ENCODE results near the gene CDX1.
A peak's percentile ranks its signal among the peaks of the same experiment; 100 is the strongest.

Gene CDX1

DNA sequence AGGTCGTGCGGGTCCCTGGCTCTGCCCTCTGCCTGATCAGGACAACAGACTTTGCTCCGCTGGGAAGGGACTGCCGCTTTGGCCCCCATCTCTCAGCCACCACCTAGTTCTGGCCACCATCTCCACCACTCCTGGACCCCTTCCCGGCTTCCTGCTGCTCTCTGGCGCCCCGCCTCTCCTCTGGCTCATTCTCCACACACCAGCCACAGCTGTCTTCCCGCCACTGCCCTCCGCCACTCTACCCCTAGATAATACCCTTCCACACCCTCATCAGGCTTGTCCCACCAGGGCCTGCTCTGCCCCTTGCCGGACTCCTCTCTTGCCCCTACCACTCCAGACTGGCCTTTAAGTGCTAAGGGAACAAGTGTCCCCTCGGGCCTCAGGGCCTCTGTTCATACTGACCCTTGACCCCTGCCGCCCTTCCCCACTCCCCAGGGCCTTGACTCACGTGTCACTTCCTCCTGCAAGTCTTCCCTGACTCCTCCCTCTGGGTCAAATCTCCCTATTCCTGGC is 3.0 kb upstream of the CDX1 start:
- no peak for DNase-seq (ENCODE audit: low read depth)

GRCh38 chr5:150164211-150164980 is 2.2 kb upstream of the CDX1 start:
- no peak for DNase-seq (ENCODE audit: low read depth)

- no peak for DNase-seq (ENCODE audit: low read depth)
Measured at GRCh38 chr5:150166037-150166649, 435 bp upstream of the CDX1 start.

GRCh38 chr5:150167512-150167850 is 903 bp downstream of the CDX1 start:
- DNase-seq (ENCODE audit: low read depth), result no peak

DNA sequence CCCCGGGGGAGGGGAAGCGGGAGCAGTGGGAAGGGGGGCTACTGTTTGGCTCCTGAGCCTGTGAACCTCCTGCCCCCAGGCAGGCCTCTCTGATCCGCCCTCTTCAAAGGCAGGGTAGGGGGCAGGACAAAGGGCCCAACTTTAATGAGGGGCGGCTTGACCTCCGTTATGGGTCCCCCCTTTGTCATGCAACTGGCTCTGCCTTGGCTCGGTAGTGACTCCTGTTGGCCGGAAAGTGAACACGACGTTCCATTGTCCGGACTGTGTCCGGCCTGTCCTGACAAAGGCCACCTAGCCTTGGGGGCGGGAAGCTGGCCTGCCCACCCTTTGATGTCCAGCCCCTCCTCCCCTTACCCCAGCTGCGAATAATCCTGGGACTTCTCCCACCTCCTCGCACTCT is 1.3 kb downstream of the CDX1 start:
- DNase-seq (ENCODE audit: low read depth), result no peak

DNA sequence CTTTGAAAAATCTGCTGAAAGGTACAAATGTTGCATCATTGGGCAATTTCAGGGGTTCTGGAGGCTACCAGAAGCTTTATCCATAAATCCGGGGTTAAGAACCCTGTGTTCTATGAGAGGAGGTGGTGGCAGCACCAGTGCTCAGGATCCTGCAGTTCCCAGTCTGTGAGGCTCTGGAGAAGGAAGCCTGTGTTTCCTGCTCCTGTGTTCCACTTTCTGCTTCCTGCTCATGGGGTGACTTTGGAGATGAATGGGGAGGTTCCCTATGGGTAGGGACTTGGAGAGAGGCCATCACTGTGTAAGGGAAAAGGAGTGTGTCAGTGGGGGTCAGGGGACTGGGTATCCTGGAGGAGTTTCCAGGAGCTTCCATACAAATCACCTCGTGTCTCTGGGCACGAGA is 2.3 kb downstream of the CDX1 start:
- DNase-seq (ENCODE audit: low read depth), result no peak

DNA sequence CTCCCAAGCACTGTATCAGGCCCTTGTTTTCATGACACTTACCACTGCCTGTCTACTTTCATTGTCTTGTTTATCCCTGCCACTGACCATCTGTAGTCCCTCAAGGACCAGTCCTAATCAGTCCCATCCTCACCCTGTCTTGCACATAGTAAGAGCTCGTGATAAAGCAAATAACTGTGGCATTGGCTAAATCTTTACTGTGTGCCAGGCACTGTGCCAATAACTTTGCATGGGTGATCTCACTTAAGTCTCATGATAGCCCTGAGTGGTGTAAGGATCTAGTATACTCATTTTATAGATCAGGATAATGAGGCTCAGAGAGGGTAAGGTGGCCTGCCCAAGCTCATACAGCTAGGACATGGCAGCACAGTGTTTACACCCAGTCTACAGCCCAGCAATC is 5.6 kb downstream of the CDX1 start:
- peak; percentile 34 for DNase-seq (ENCODE audit: low read depth)

- DNase-seq (ENCODE audit: low read depth), result no peak
Measured at GRCh38 chr5:150172556-150172955, 6.0 kb downstream of the CDX1 start.

- no peak for DNase-seq (ENCODE audit: low read depth)
Measured at GRCh38 chr5:150173161-150173560, 6.6 kb downstream of the CDX1 start.

GRCh38 chr5:150174285-150174684 is 7.7 kb downstream of the CDX1 start:
- no peak for DNase-seq (ENCODE audit: low read depth)

GRCh38 chr5:150175076-150175475 is 8.5 kb downstream of the CDX1 start:
- no peak for DNase-seq (ENCODE audit: low read depth)

DNA sequence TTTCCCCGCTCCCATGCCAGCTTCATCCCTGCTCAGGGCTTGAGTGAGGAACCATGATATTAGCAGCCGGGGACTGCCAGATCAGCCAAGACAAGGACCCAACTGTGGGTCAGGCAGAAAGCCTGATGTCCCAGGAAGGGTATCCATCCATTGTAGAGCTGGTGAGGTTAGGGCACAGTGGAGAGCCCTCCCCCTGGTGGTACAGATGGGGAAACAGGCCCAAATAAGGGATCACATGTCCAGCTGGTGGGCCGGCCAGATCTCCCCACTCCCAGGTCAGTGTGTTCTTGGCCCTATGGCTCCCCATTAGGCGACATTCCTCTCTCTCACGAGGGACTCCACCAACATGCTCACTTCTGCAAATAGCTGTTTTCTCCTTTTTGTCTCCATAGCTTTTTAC is 9.0 kb downstream of the CDX1 start:
- DNase-seq (ENCODE audit: low read depth), result peak; percentile 66

DNA sequence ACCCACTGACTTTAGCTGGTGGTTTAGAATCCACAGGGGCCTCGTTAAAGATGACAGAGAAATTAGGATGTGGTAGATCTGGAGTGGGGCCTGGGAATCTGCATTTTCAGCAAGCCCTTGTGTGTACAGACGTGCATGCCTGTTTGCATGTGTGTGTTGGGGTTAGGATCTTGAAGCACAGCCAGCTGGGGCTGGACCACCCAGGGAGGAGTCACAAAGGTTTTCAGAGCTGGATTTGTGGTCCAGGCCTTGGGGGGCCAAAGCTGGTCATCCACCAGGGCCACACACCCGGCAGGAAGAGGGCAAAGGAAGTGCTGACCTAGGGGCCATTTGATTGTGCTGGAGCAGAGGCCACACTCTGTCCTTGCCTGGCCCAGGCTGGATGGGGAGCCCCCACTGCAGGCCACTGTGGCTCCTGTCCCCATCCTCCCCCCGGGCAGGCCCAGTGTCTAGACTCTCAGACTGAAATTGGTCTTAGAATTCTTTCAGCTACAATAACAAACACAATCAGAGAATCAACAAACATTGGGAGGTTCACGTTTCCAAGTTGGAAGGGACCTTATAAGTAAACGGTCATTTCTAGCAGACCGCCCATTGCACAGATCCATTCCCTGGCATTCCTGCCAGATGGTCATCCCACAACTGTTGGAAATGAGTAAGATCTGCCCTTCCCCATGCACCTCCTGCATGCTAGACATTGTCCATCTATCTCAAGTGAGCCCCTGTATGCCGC is 10.3 kb downstream of the CDX1 start:
- no peak for DNase-seq (ENCODE audit: low read depth)

DNA sequence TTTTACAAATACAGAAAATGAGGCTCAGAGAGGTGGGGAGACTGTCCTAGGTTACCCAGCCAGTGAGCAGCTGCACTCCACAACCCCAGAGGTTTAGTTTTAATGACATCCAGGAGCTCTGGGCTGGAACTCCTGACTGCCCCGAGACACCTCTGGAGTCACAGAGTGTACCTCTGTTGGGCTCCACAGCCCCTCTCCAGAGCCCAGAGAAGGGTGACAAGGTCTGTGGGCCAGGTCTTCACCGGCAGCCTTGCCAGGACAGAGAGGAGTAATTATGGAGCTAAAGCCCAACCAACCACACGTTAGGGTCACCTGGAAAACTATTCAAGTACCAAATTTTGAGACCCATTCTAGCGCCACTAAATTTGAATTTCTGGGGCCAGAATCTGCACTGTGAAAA is 11.1 kb downstream of the CDX1 start:
- DNase-seq (ENCODE audit: low read depth), result no peak

- DNase-seq (ENCODE audit: low read depth), result no peak
Measured at GRCh38 chr5:150178262-150178661, 11.7 kb downstream of the CDX1 start.

DNA sequence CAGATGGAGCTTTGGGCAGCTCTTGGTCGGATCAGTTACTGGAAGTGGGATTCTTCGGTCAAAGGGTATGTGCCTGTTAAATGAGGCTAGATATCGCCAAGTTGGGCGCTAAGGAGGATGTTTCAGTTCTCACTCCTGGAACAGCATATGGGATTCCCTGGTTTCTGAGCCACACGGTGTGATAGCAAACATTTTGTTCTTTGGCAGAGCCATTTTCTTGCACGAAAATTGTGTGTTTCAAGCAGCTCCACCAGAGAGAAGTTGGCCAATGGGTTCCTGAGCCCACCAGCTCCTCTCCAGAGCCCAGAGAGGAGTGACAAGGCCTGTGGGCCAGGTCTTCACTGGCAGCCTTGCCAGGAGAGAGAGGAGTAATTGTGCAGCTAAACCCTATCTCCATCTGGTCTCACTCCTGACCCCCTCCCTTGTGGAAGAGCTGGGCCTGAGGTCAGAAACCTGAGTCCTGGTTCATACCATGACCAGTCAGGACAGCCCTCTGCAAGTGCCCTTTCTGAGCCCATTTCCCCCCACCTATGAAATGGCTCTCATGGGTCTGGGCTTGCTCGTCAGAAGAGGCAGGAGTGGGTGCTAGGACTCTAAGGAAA is 12.5 kb downstream of the CDX1 start:
- no peak for DNase-seq (ENCODE audit: low read depth)

DNA sequence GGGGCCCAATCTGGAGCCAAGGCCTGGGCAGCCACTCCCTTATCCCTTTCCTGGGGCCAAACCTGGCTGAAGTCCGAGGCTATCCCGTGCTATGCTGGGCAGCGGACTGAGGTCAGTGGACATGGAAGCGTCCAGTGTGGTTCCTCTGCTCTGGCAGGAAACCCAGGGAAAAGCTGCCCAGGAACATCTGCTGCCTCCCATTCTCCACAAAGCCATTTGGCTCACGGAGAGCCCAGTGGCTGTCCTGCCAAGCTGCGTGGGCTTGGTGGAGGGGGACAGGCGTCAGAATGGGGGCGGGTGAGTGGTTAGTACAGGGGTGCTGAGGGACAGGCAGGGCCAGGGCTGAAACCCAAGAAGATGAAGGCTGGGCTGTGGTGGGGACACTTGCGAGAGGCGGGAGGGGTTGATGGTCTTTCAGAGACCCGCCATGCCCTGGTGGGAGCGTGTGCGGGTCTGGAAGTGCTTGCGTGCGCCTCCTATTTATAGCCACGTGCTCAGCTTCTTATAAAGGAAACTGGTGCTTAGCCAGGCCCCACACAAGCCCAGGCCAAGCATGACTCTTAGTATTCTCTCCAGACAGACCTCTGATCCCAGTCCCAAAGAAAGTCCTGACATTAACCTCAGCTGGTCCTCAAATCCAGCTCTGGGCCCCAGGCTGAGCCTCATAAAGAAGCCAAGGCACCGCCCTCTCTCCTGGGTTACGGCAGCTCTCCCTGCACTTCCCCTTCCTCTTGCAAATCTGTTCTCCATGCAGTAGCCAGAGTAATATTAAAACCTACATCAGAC is 13.9 kb downstream of the CDX1 start:
- no peak for DNase-seq (ENCODE audit: low read depth)

GRCh38 chr5:150181027-150181426 is 14.4 kb downstream of the CDX1 start:
- DNase-seq (ENCODE audit: low read depth), result peak; percentile 73

GRCh38 chr5:150181766-150182545 is 15.4 kb downstream of the CDX1 start:
- peak; percentile 29 for DNase-seq (ENCODE audit: low read depth)

- DNase-seq (ENCODE audit: low read depth), result no peak
Measured at GRCh38 chr5:150182774-150183173, 16.2 kb downstream of the CDX1 start.

DNA sequence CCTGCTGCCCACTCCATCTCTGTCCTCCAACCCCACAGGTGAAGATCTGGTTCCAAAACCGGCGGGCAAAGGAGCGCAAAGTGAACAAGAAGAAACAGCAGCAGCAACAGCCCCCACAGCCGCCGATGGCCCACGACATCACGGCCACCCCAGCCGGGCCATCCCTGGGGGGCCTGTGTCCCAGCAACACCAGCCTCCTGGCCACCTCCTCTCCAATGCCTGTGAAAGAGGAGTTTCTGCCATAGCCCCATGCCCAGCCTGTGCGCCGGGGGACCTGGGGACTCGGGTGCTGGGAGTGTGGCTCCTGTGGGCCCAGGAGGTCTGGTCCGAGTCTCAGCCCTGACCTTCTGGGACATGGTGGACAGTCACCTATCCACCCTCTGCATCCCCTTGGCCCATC is 16.9 kb downstream of the CDX1 start:
- DNase-seq (ENCODE audit: low read depth), result no peak
